DMS 273 treated with DMSO at 0.1 percent for 48 hours (cell line): ENCODE measurements around the gene CSN1S1.

Experiments used
- DNase-seq: peaks from one replicate; lab custom pipeline; 2025; lab: John Stamatoyannopoulos, UW

Gene CSN1S1

GRCh38 chr4:69994782-69995181, 63.9 kb downstream of the CSN1S1 start:
- DNase-seq: no peak

DNA sequence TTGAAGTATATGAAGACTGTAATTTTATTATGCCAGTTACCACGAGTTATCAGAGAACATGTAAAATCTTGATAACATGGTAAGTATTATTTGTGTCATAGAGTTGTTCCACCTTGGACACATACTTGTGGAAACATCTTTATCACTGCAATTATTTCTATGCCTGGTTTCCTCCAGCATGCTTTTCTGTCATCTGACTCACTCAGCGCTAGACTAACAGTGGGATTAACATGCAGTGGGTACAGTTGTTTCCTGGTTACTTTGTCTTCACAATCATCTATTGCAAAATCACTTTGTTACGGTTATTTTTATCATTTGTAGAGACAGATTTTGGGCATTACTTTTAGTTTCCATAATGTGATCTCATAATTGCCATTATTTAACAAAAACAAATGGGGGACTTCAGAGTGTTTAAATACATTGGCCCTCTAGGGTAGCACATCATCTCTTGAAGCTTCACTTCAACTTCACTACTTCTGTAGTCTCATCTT, 64.7 kb downstream of the CSN1S1 start, which contains the start of gene STATH:
Gene STATH (plus strand): TSS at position 441 of the 491 bp plus-strand sequence. CDS start 2,472 bp downstream, outside the sequence.
- DNase-seq: no peak
